Neural cell (in vitro differentiated cells): Measurements from ENCODE around the gene DCPS. TPM values are rescaled to one million over a fixed set of nuclear protein-coding genes. Genes with fewer than 3 reads are reported as not detected.

Source experiments
- H2AFZ ChIP-seq: fragments of 200-600, 300-800 bp; sonication (generic), shearing (Covaris generic); 2 replicates; pipeline ENCODE4 v1.6.0; 2014; ENCODE audit warnings: low read depth, mild to moderate bottlenecking, antibody characterized with exemption, low read length, moderate library complexity
- H3F3A ChIP-seq: fragments of 200-600 bp; shearing (Covaris generic); 2 replicates; pipeline ENCODE4 v1.6.1; 2016; ENCODE audit warnings: mild to moderate bottlenecking, moderate library complexity, mixed read lengths, antibody characterized with exemption, low read length; ENCODE audit not compliant: insufficient read depth, poor library complexity, severe bottlenecking
- H3K27ac ChIP-seq: fragments of 200-600, 300-800 bp; sonication (generic), shearing (Covaris generic); 2 replicates; pipeline ENCODE4 v1.5.1; 2014; ENCODE audit warnings: mild to moderate bottlenecking, low read length, moderate library complexity
- H3K27me3 ChIP-seq: fragments of 300-800, 200-600 bp; sonication (generic), shearing (Covaris generic); 2 replicates; pipeline ENCODE4 v1.6.0; 2014; ENCODE audit warnings: mild to moderate bottlenecking, low read depth, low read length, moderate library complexity; ENCODE audit not compliant: insufficient read depth
- H3K36me3 ChIP-seq: fragments of 300-800, 200-600 bp; sonication (generic), shearing (Covaris generic); 2 replicates; pipeline ENCODE4 v1.5.1; 2014; ENCODE audit warnings: mild to moderate bottlenecking, antibody characterized with exemption, low read length, moderate library complexity; ENCODE audit not compliant: insufficient read depth
- H3K4me2 ChIP-seq: fragments of 300-800, 200-600 bp; sonication (generic), shearing (Covaris generic); 2 replicates; pipeline ENCODE4 v1.6.0; 2014; ENCODE audit warnings: mild to moderate bottlenecking, low read length
- H3K4me3 ChIP-seq: fragments of 300-800, 200-600 bp; sonication (generic), shearing (Covaris generic); 2 replicates; pipeline ENCODE4 v1.5.1; 2014; ENCODE audit warnings: mild to moderate bottlenecking, low read length, moderate library complexity
- H3K79me2 ChIP-seq: fragments of 200-600 bp; shearing (Covaris generic); replicated peaks from 2 replicates; pipeline ENCODE4 v1.6.0; 2014; ENCODE audit warnings: mild to moderate bottlenecking, low read length, moderate library complexity; ENCODE audit not compliant: insufficient read depth
- H3K9ac ChIP-seq: fragments of 300-800, 200-600 bp; sonication (generic), shearing (Covaris generic); 2 replicates; pipeline ENCODE4 v1.6.1; 2016; ENCODE audit warnings: mild to moderate bottlenecking, low read length, mixed read lengths
- H3K9me2 ChIP-seq: fragments of 200-600 bp; shearing (Covaris generic); 2 replicates; pipeline ENCODE4 v1.6.1; 2016; ENCODE audit warnings: mild to moderate bottlenecking, low read length, mixed read lengths; ENCODE audit not compliant: insufficient read depth
- H3K9me3 ChIP-seq: fragments of 200-600, 300-800 bp; sonication (generic), shearing (Covaris generic); 2 replicates; pipeline ENCODE4 v1.6.1; 2016; ENCODE audit warnings: mild to moderate bottlenecking, mixed run types, low read length, moderate library complexity, mixed read lengths
- H4K20me1 ChIP-seq: fragments of 200-600 bp; shearing (Covaris generic); 2 replicates; pipeline ENCODE4 v1.6.1; 2016; ENCODE audit warnings: mild to moderate bottlenecking, mixed run types; ENCODE audit not compliant: insufficient read depth
- CTCF ChIP-seq: fragments of 450-650 bp; IDR thresholded peaks from 2 replicates; pipeline ENCODE4 v1.5.1; 2014; ENCODE audit warnings: antibody characterized with exemption, mild to moderate bottlenecking, moderate library complexity; ENCODE audit not compliant: poor library complexity, severe bottlenecking
- EP300 ChIP-seq: fragments of 450-650 bp; conservative IDR thresholded peaks from 2 replicates; pipeline ENCODE4 v1.6.1; 2014; ENCODE audit warnings: antibody characterized with exemption, mild to moderate bottlenecking, moderate library complexity; ENCODE audit not compliant: poor library complexity, severe bottlenecking
- EZH2 ChIP-seq: fragments of 200-600, 300-800 bp; shearing (Covaris generic), sonication (generic); IDR thresholded peaks from 2 replicates; pipeline ENCODE4 v1.6.1; 2014; ENCODE audit warnings: antibody characterized with exemption, low read length, borderline replicate concordance, mild to moderate bottlenecking; ENCODE audit not compliant: insufficient read depth, poor library complexity, severe bottlenecking
- MXI1 ChIP-seq: fragments of 450-650 bp; conservative IDR thresholded peaks from 2 replicates; pipeline ENCODE4 v1.6.1; 2014; ENCODE audit warnings: antibody characterized with exemption, mild to moderate bottlenecking; ENCODE audit not compliant: poor library complexity, severe bottlenecking
- POLR2AphosphoS5 ChIP-seq: IDR thresholded peaks from 2 replicates; pipeline ENCODE4 v1.6.1; 2012
- RAD21 ChIP-seq: fragments of 450-650 bp; conservative IDR thresholded peaks from 2 replicates; pipeline ENCODE4 v1.6.1; 2014; ENCODE audit warnings: antibody characterized with exemption, mild to moderate bottlenecking, moderate library complexity
- REST ChIP-seq: IDR thresholded peaks from 2 replicates; pipeline ENCODE4 v1.6.1; 2012; ENCODE audit warnings: borderline replicate concordance
- SMC3 ChIP-seq: fragments of 450-650 bp; conservative IDR thresholded peaks from 2 replicates; pipeline ENCODE4 v1.6.1; 2014; ENCODE audit warnings: antibody characterized with exemption, mild to moderate bottlenecking, moderate library complexity; ENCODE audit not compliant: poor library complexity
- TAF1 ChIP-seq: IDR thresholded peaks from 2 replicates; pipeline ENCODE4 v1.6.1; 2012; ENCODE audit warnings: low read depth
- polyA plus RNA-seq: library from polyadenylated mRNA; depleted of rRNA; stranded (reverse); fragments of >200 nt; gene quantifications from 2 replicates; pipeline ENCODE4 v1.2.3, GENCODE V29; 2014

The DCPS gene
- polyA plus RNA-seq, 1 donor from 2014 or later, result 6.4 TPM

GRCh38 chr11:126281245-126281644 lies 22.6 kb upstream of the DCPS start:
- no peaks in the 10 kb centered on the region for H3K27me3 ChIP-seq
- no peaks in the 10 kb centered on the region for H3K9me3 ChIP-seq
- no peak overlapping the region for H3K4me3 ChIP-seq
- no peak overlapping the region for H3K27ac ChIP-seq
- H2AFZ ChIP-seq, result no peak overlapping the region
- H3K79me2 ChIP-seq, result no peaks in the 10 kb centered on the region
- no peaks in the 10 kb centered on the region for H3K9me2 ChIP-seq
- no peaks in the 10 kb centered on the region for H4K20me1 ChIP-seq
- no peak overlapping the region for H3K4me2 ChIP-seq
- no peak for TF ChIP-seq POLR2AphosphoS5
- no peak for TF ChIP-seq EP300
- no peak for TF ChIP-seq SMC3
- no peak for TF ChIP-seq CTCF
- TF ChIP-seq TAF1, result no peak
- no peak for TF ChIP-seq MXI1
- TF ChIP-seq EZH2, result no peak
- no peak for TF ChIP-seq REST
- no peaks in the 10 kb centered on the region for H3K36me3 ChIP-seq
- H3K9ac ChIP-seq, result no peak overlapping the region
- H3F3A ChIP-seq, result no peaks in the 10 kb centered on the region

- Histone ChIP-seq H3K36me3 (no peaks in the 10 kb centered on the region), H3K4me2 (no peak overlapping the region), H3K9me3 (no peaks in the 10 kb centered on the region), H3K4me3 (peak overlapping the region; percentile 71), H3K79me2 (no peaks in the 10 kb centered on the region), H3F3A (no peaks in the 10 kb centered on the region), H3K27me3 (no peaks in the 10 kb centered on the region), H3K27ac (no peak overlapping the region), H2AFZ (no peak overlapping the region), H4K20me1 (no peaks in the 10 kb centered on the region), H3K9me2 (no peaks in the 10 kb centered on the region), H3K9ac (no peak overlapping the region)
- TF ChIP-seq EZH2 (no peak), CTCF (no peak), REST (no peak), RAD21 (no peak), EP300 (no peak), SMC3 (no peak), MXI1 (no peak), TAF1 (no peak), POLR2AphosphoS5 (no peak)
These were observed 22.1 kb upstream of the DCPS start for GRCh38 chr11:126281666-126282175.
